Activated T-cell treated with anti-CD3 and anti-CD28 coated beads, Interleukin-2, amount 50 U/mL, for 4 hours (primary cell): Measurements from ENCODE around the gene PFDN4. TPM values are rescaled to one million over a fixed set of nuclear protein-coding genes. Genes with fewer than 3 reads are reported as not detected.

Experiments used
- total RNA-seq, 3 donors: library from RNA; stranded (reverse); gene quantifications; one replicate each; pipeline ENCODE4 v1.2.1, GENCODE V29; 2021

Gene PFDN4
- total RNA-seq, 3 donors from 2014 or later: 69.5 to 79.9 (median 78.9) TPM

Other genes with a start within 250 kb of the PFDN4 start
- under 1 TPM in 1 of 3 donors, not detected in 2; 0.40 TPM for gene BCAS1, start 137.5 kb upstream of the PFDN4 start, total RNA-seq
- gene CYP24A1, start 34.1 kb upstream of the PFDN4 start, total RNA-seq: not detected